PC-3 (cell line): Measurements from ENCODE around the gene PODNL1. TPM values are rescaled to one million over a fixed set of nuclear protein-coding genes. Genes with fewer than 3 reads are reported as not detected.
A peak's percentile ranks its signal among the peaks of the same experiment; 100 is the strongest.

Experiments used
- ATAC-seq: fragments of 200-7000 bp; cut with Tn5 transposase; 2 replicates; pipeline ENCODE4 v1.9.1; 2020; ENCODE audit warnings: mild to moderate bottlenecking, moderate library complexity
- BruUV-seq: library from RNA; stranded (reverse); fragments of 400-500 nt; replicated peaks from 2 replicates; lab custom pipeline; 2021; lab: Mats Ljungman, UMichigan
- CTCF ChIA-PET: fragments of 300-600 bp; sonication (Branson Sonifier 250); formaldehyde crosslinking; loops from one replicate; lab custom pipeline; 2022; ENCODE audit warnings: antibody characterized with exemption; lab: Charles Lee
- POLR2A ChIA-PET: fragments of 300-600 bp; sonication (Branson Sonifier 250); formaldehyde crosslinking; loops from one replicate; lab custom pipeline; 2022; ENCODE audit warnings: antibody characterized with exemption; ENCODE audit not compliant: unreplicated experiment; lab: Charles Lee
- DNase-seq: peaks from one replicate; pipeline ENCODE4 v3.0.0-alpha.2; 2015
- H2AFZ ChIP-seq: fragments of 300-600 bp; sonication (generic); 2 replicates; pipeline ENCODE4 v1.6.0; 2016; ENCODE audit warnings: antibody characterized with exemption, low read length
- H3F3A ChIP-seq: fragments of 300-600 bp; sonication (generic); one replicate; pipeline ENCODE4 v1.6.0; 2017; ENCODE audit warnings: antibody characterized with exemption, low read length, control low read depth, mild to moderate bottlenecking; ENCODE audit not compliant: unreplicated experiment
- H3K27ac ChIP-seq: fragments of 300-600 bp; sonication (generic); 2 replicates; pipeline ENCODE4 v1.5.1; 2016; ENCODE audit warnings: mild to moderate bottlenecking, low read length
- H3K27me3 ChIP-seq: fragments of 300-600 bp; sonication (generic); 2 replicates; pipeline ENCODE4 v1.6.1; 2016; ENCODE audit warnings: low read length, mixed read lengths
- H3K36me3 ChIP-seq: fragments of 300-600 bp; sonication (generic); 2 replicates; pipeline ENCODE4 v1.6.1; 2016; ENCODE audit warnings: low read depth, mixed run types, low read length, mixed read lengths
- H3K4me1 ChIP-seq: fragments of 300-600 bp; sonication (generic); 2 replicates; pipeline ENCODE4 v1.5.1; 2016; ENCODE audit warnings: low read length; ENCODE audit not compliant: insufficient read depth
- H3K4me2 ChIP-seq: fragments of 300-600 bp; sonication (generic); 2 replicates; pipeline ENCODE4 v1.6.0; 2016; ENCODE audit warnings: low read length
- H3K4me3 ChIP-seq: fragments of 300-600 bp; sonication (generic); 2 replicates; pipeline ENCODE4 v1.5.1; 2016; ENCODE audit warnings: mild to moderate bottlenecking, low read length, mixed read lengths
- H3K79me2 ChIP-seq: fragments of 300-600 bp; sonication (generic); 2 replicates; pipeline ENCODE4 v1.6.1; 2017; ENCODE audit warnings: low read length, mixed read lengths
- H3K9ac ChIP-seq: fragments of 300-600 bp; sonication (generic); 2 replicates; pipeline ENCODE4 v1.6.0; 2016; ENCODE audit warnings: mild to moderate bottlenecking, low read length
- H3K9me2 ChIP-seq: fragments of 300-600 bp; sonication (generic); replicated peaks from 2 replicates; pipeline ENCODE4 v1.6.1; 2016; ENCODE audit warnings: mixed run types, low read length, mixed read lengths
- H3K9me3 ChIP-seq: fragments of 300-600 bp; sonication (generic); 2 replicates; pipeline ENCODE4 v1.6.1; 2016; ENCODE audit warnings: low read length, mixed read lengths
- H4K20me1 ChIP-seq: fragments of 300-600 bp; sonication (generic); 2 replicates; pipeline ENCODE4 v1.6.1; 2016; ENCODE audit warnings: low read length, mixed read lengths
- EZH2 ChIP-seq: fragments of 300-600 bp; sonication (generic); IDR thresholded peaks from one replicate; pipeline ENCODE4 v1.6.1; 2017; ENCODE audit warnings: antibody characterized with exemption, mild to moderate bottlenecking, low read length; ENCODE audit not compliant: unreplicated experiment
- EZH2phosphoT487 ChIP-seq: fragments of 300-600 bp; sonication (generic); IDR thresholded peaks from 2 replicates; pipeline ENCODE4 v1.6.1; 2018; ENCODE audit warnings: mild to moderate bottlenecking, antibody characterized with exemption, low read length, borderline replicate concordance
- intact Hi-C: fragments of 100-400 bp; cut with micrococcal nuclease; formaldehyde crosslinking; loops from 2 replicates; pipeline ENCODE4 v1.9.0; 2023
- total RNA-seq: library from RNA; depleted of rRNA; stranded (reverse); fragments of >200 nt; gene quantifications from 2 replicates; pipeline ENCODE4 v1.2.3, GENCODE V29; 2014
- TF ChIP-seq, protein P1 (sequence below): fragments of 300-600 bp; sonication (generic); conservative IDR thresholded peaks from 2 replicates; pipeline ENCODE4 v1.5.1; 2017; ENCODE audit warnings: antibody characterized with exemption, low read depth, mild to moderate bottlenecking, low read length

Gene PODNL1
- total RNA-seq, 1 experiment from 2014 or later: not detected

DNA sequence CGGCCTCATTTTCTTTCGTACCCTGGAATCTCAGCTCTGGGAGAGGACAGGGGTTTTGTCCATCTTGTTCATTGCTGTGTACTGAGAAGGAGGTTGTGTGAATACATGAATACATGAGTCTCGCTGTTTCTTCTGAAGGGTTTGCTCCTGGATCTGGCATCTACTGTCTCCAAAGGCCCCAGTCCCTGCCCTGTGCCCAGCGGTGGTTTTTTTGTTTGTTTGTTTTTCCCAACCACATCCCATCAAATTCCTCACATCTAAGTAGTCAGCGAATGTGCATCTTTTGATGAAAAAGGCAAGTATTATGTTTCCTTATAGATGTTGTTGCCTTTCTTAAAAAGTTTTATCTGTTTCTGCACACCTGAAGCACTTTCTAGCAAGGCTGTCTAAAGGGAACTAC is 26.6 kb upstream of the PODNL1 start:
- no peak for TF ChIP-seq EZH2phosphoT487
- TF ChIP-seq EZH2: no peak
- TF ChIP-seq, protein P1, sequence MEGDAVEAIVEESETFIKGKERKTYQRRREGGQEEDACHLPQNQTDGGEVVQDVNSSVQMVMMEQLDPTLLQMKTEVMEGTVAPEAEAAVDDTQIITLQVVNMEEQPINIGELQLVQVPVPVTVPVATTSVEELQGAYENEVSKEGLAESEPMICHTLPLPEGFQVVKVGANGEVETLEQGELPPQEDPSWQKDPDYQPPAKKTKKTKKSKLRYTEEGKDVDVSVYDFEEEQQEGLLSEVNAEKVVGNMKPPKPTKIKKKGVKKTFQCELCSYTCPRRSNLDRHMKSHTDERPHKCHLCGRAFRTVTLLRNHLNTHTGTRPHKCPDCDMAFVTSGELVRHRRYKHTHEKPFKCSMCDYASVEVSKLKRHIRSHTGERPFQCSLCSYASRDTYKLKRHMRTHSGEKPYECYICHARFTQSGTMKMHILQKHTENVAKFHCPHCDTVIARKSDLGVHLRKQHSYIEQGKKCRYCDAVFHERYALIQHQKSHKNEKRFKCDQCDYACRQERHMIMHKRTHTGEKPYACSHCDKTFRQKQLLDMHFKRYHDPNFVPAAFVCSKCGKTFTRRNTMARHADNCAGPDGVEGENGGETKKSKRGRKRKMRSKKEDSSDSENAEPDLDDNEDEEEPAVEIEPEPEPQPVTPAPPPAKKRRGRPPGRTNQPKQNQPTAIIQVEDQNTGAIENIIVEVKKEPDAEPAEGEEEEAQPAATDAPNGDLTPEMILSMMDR: no peak
- POLR2A ChIA-PET: no interaction called here
- Histone ChIP-seq H3K36me3 (peaks cover 18% of the 10 kb centered on the region), H2AFZ (no peak overlapping the region), H3K4me2 (no peak overlapping the region), H3F3A (no peaks in the 10 kb centered on the region), H3K9ac (no peak overlapping the region), H4K20me1 (no peaks in the 10 kb centered on the region), H3K27ac (no peak overlapping the region), H3K9me2 (no peaks in the 10 kb centered on the region), H3K79me2 (no peaks in the 10 kb centered on the region), H3K4me1 (peaks cover 10% of the 10 kb centered on the region), H3K9me3 (no peaks in the 10 kb centered on the region), H3K4me3 (no peak overlapping the region), H3K27me3 (no peaks in the 10 kb centered on the region)
- intact Hi-C loops: loop anchor here (5.0 kb wide), 1 partner anchor 108 kb away; the partner anchor contains the start of gene MISP3
- CTCF ChIA-PET: no interaction called here
- ATAC-seq: peak; percentile 73
- peak; percentile 63 for DNase-seq
- BruUV-seq: no TSS peak

DNA sequence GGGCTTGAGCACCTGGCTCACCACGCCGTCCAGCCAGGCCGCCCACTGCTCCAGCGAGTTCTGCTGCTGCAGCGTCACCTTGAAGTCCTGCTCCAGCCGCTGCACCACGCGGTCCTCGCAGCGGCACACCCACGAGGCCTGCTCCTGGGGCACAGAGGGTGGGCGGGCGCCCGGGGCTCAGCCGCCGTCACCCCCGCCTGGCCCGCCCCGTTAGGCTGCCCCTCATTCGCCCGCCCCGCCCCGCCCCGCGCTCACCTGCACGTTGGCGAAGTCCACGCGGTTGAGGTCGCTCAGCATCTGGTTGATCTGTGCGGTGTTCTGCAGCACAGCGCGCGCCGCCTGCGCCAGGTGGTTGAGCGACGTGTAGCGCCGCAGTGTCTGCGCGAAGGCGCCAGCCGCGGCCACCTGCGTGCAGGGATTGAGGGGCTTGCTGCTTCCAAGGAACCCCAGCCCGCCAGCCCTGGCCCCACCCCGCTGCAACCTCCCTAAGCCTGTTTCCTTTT is 25.4 kb upstream of the PODNL1 start:
- H3K27me3 ChIP-seq: no peaks in the 10 kb centered on the region
- peaks cover 10% of the 10 kb centered on the region for H3K4me1 ChIP-seq
- H3K4me2 ChIP-seq: no peak overlapping the region
- BruUV-seq: no TSS peak
- no peaks in the 10 kb centered on the region for H3F3A ChIP-seq
- no peak overlapping the region for H3K27ac ChIP-seq
- TF ChIP-seq, protein P1: no peak
- TF ChIP-seq EZH2phosphoT487 (no peak), EZH2 (no peak)
- no peaks in the 10 kb centered on the region for H4K20me1 ChIP-seq
- H2AFZ ChIP-seq: no peak overlapping the region
- H3K9me2 ChIP-seq: no peaks in the 10 kb centered on the region
- no peaks in the 10 kb centered on the region for H3K9me3 ChIP-seq
- intact Hi-C loops: loop anchor here (5.0 kb wide), 1 partner anchor 109 kb away; the partner anchor contains the start of gene MISP3
- ATAC-seq (no peak), DNase-seq (no peak)
- no peaks in the 10 kb centered on the region for H3K79me2 ChIP-seq
- H3K4me3 ChIP-seq: no peak overlapping the region
- peaks cover 25% of the 10 kb centered on the region for H3K36me3 ChIP-seq
- CTCF ChIA-PET: no interaction called here
- H3K9ac ChIP-seq: no peak overlapping the region
- POLR2A ChIA-PET: no interaction called here
